Large intestine (tissue), 3 donors: ENCODE measurements around the gene SYNDIG1L. TPM values are rescaled to one million over a fixed set of nuclear protein-coding genes. Genes with fewer than 3 reads are reported as not detected.
"Not testable (repeated sequence)": the region's sequence is repeated elsewhere in the genome, so short reads cannot be mapped to it uniquely, and the experiment has no call there.

Experiments used
- DNase-seq, 2 donors: peaks; one replicate each; pipeline versions ENCODE4 v3.0.0 to v3.0.0-alpha.2; 2013
- H3K27ac ChIP-seq: one replicate; pipeline ENCODE4 v1.5.1; 2013; ENCODE audit warnings: low read length
- H3K27me3 ChIP-seq: 2 replicates; pipeline ENCODE4 v1.6.1; 2013; ENCODE audit warnings: low read length; ENCODE audit not compliant: control insufficient read depth, insufficient read depth
- H3K36me3 ChIP-seq: 2 replicates; pipeline ENCODE4 v1.6.1; 2013; ENCODE audit warnings: low read length; ENCODE audit not compliant: control insufficient read depth, insufficient read depth
- H3K4me1 ChIP-seq: one replicate; pipeline ENCODE4 v1.6.1; 2013; ENCODE audit warnings: low read length; ENCODE audit not compliant: control insufficient read depth, insufficient read depth
- H3K4me3 ChIP-seq: one replicate; pipeline ENCODE4 v1.5.1; 2013; ENCODE audit warnings: low read length
- H3K9me3 ChIP-seq: one replicate; pipeline ENCODE4 v1.6.1; 2013; ENCODE audit warnings: mild to moderate bottlenecking, low read depth, low read length, moderate library complexity; ENCODE audit not compliant: control insufficient read depth
- WGBS: methylation state at CpG from one replicate; pipeline ENCODE4 v1.1.5; 2013; ENCODE audit warnings: low lambda C conversion rate; ENCODE audit not compliant: insufficient coverage; 5-methylcytosine and 5-hydroxymethylcytosine counted together
- polyA plus RNA-seq: library from polyadenylated mRNA; unstranded; fragments of 120-200 nt; gene quantifications from one replicate; pipeline ENCODE4 v1.2.1, GENCODE V29; 2013

Gene SYNDIG1L
- polyA plus RNA-seq, 1 donor = 0.10 TPM

- WGBS = 82% methylated on average over 4 of the region's 6 CpGs
- DNase-seq = no peak
- no peaks in the 10 kb centered on the region for H3K4me1 ChIP-seq
- H3K4me3 ChIP-seq = no peak overlapping the region
- H3K36me3 ChIP-seq = no peaks in the 10 kb centered on the region
- no peaks in the 10 kb centered on the region for H3K27me3 ChIP-seq
- H3K9me3 ChIP-seq = no peaks in the 10 kb centered on the region
- no peak overlapping the region for H3K27ac ChIP-seq
Observed at GRCh38 chr14:74459976-74460375, 34.0 kb upstream of the SYNDIG1L start.

GRCh38 chr14:74459289-74459946, 33.4 kb upstream of the SYNDIG1L start:
- Histone ChIP-seq H3K27me3 (no peaks in the 10 kb centered on the region), H3K9me3 (no peaks in the 10 kb centered on the region), H3K4me3 (no peak overlapping the region), H3K4me1 (no peaks in the 10 kb centered on the region), H3K36me3 (no peaks in the 10 kb centered on the region), H3K27ac (no peak overlapping the region)
- WGBS = 67% methylated on average over 1 of the region's 10 CpGs
- no peak for DNase-seq

GRCh38 chr14:74457565-74457895, 31.5 kb upstream of the SYNDIG1L start:
- H3K4me1 ChIP-seq = no peaks in the 10 kb centered on the region
- no peaks in the 10 kb centered on the region for H3K36me3 ChIP-seq
- no peak overlapping the region for H3K4me3 ChIP-seq
- no peak for DNase-seq
- no CpG with 5 or more reads among the region's 4 CpGs for WGBS
- H3K27me3 ChIP-seq = no peaks in the 10 kb centered on the region
- H3K27ac ChIP-seq = no peak overlapping the region
- H3K9me3 ChIP-seq = no peaks in the 10 kb centered on the region

- no peak overlapping the region for H3K27ac ChIP-seq
- H3K9me3 ChIP-seq = no peaks in the 10 kb centered on the region
- no peak for DNase-seq
- H3K4me3 ChIP-seq = no peak overlapping the region
- no peaks in the 10 kb centered on the region for H3K4me1 ChIP-seq
- no peaks in the 10 kb centered on the region for H3K27me3 ChIP-seq
- no peaks in the 10 kb centered on the region for H3K36me3 ChIP-seq
- 74% methylated on average over 5 of the region's 17 CpGs for WGBS
Observed at GRCh38 chr14:74456684-74457564, 30.9 kb upstream of the SYNDIG1L start.

- DNase-seq, H3K27ac ChIP-seq, H3K27me3 ChIP-seq, H3K4me1 ChIP-seq, H3K9me3 ChIP-seq, H3K36me3 ChIP-seq, H3K4me3 ChIP-seq: not testable (repeated sequence)
- no CpG with 5 or more reads among the region's 5 CpGs for WGBS
Observed at GRCh38 chr14:74454397-74454796, 28.4 kb upstream of the SYNDIG1L start.

- no peaks in the 10 kb centered on the region for H3K9me3 ChIP-seq
- DNase-seq = no peak
- H3K27ac ChIP-seq = no peak overlapping the region
- no peaks in the 10 kb centered on the region for H3K27me3 ChIP-seq
- H3K4me3 ChIP-seq = no peak overlapping the region
- no peaks in the 10 kb centered on the region for H3K4me1 ChIP-seq
- no CpG with 5 or more reads among the region's 3 CpGs for WGBS
- no peaks in the 10 kb centered on the region for H3K36me3 ChIP-seq
Observed at GRCh38 chr14:74444866-74445265, 18.9 kb upstream of the SYNDIG1L start.

GRCh38 chr14:74442757-74443156, 16.7 kb upstream of the SYNDIG1L start:
- Histone ChIP-seq H3K27ac (no peak overlapping the region), H3K27me3 (no peaks in the 10 kb centered on the region), H3K4me3 (no peak overlapping the region), H3K36me3 (no peaks in the 10 kb centered on the region), H3K4me1 (no peaks in the 10 kb centered on the region), H3K9me3 (no peaks in the 10 kb centered on the region)
- no peak for DNase-seq

GRCh38 chr14:74441113-74441512, 15.1 kb upstream of the SYNDIG1L start:
- no peak for DNase-seq
- WGBS = no CpG with 5 or more reads among the region's 3 CpGs
- H3K9me3 ChIP-seq = no peaks in the 10 kb centered on the region
- H3K4me1 ChIP-seq = no peaks in the 10 kb centered on the region
- no peak overlapping the region for H3K4me3 ChIP-seq
- no peaks in the 10 kb centered on the region for H3K36me3 ChIP-seq
- no peaks in the 10 kb centered on the region for H3K27me3 ChIP-seq
- no peak overlapping the region for H3K27ac ChIP-seq

- H3K9me3 ChIP-seq = no peaks in the 10 kb centered on the region
- no peaks in the 10 kb centered on the region for H3K36me3 ChIP-seq
- no CpG with 5 or more reads among the region's 3 CpGs for WGBS
- no peak overlapping the region for H3K27ac ChIP-seq
- no peaks in the 10 kb centered on the region for H3K4me1 ChIP-seq
- no peaks in the 10 kb centered on the region for H3K27me3 ChIP-seq
- no peak overlapping the region for H3K4me3 ChIP-seq
- no peak for DNase-seq
Observed at GRCh38 chr14:74438351-74438915, 12.4 kb upstream of the SYNDIG1L start.

GRCh38 chr14:74437496-74438053, 11.6 kb upstream of the SYNDIG1L start:
- WGBS = no CpG with 5 or more reads among the region's 3 CpGs
- Histone ChIP-seq H3K4me3 (no peak overlapping the region), H3K27me3 (no peaks in the 10 kb centered on the region), H3K36me3 (no peaks in the 10 kb centered on the region), H3K9me3 (no peaks in the 10 kb centered on the region), H3K27ac (no peak overlapping the region), H3K4me1 (no peaks in the 10 kb centered on the region)
- no peak for DNase-seq
